Mesendoderm (in vitro differentiated cells): Measurements from ENCODE around the gene C19orf67.

Experiments
- DNase-seq: peaks from one replicate; pipeline ENCODE4 v3.0.0; 2013
- H2AK5ac ChIP-seq: 2 replicates; pipeline ENCODE4 v1.6.1; 2013; ENCODE audit warnings: low read length, inconsistent platforms
- H2BK120ac ChIP-seq: 2 replicates; pipeline ENCODE4 v1.6.1; 2013; ENCODE audit warnings: low read depth, mild to moderate bottlenecking, low read length, moderate library complexity, mixed read lengths
- H2BK15ac ChIP-seq: replicated peaks from 2 replicates; pipeline ENCODE4 v1.6.1; 2013; ENCODE audit warnings: low read depth, mild to moderate bottlenecking, moderate library complexity
- H2BK5ac ChIP-seq: 2 replicates; pipeline ENCODE4 v1.6.1; 2013; ENCODE audit warnings: low read length, inconsistent platforms
- H3K18ac ChIP-seq: 2 replicates; pipeline ENCODE4 v1.6.1; 2013; ENCODE audit warnings: mild to moderate bottlenecking, low read length, mixed read lengths
- H3K23ac ChIP-seq: one replicate; pipeline ENCODE4 v1.6.1; 2013; ENCODE audit warnings: low read length
- H3K27ac ChIP-seq: 2 replicates; pipeline ENCODE4 v1.5.1; 2013; ENCODE audit warnings: low read depth, mild to moderate bottlenecking, inconsistent platforms, low read length, moderate library complexity
- H3K27me3 ChIP-seq: 2 replicates; pipeline ENCODE4 v1.6.1; 2013; ENCODE audit warnings: low read length, control low read depth, mild to moderate bottlenecking, inconsistent platforms; ENCODE audit not compliant: insufficient read depth, poor library complexity
- H3K36me3 ChIP-seq: 2 replicates; pipeline ENCODE4 v1.6.1; 2013; ENCODE audit warnings: low read length, inconsistent platforms; ENCODE audit not compliant: control insufficient read depth, insufficient read depth
- H3K4ac ChIP-seq: one replicate; pipeline ENCODE4 v1.6.1; 2013; ENCODE audit warnings: low read depth, mild to moderate bottlenecking, low read length, moderate library complexity
- H3K4me1 ChIP-seq: 2 replicates; pipeline ENCODE4 v1.6.1; 2013; ENCODE audit warnings: low read depth, low read length, inconsistent platforms; ENCODE audit not compliant: control insufficient read depth
- H3K4me2 ChIP-seq: 2 replicates; pipeline ENCODE4 v1.6.1; 2013; ENCODE audit warnings: low read length
- H3K4me3 ChIP-seq: 2 replicates; pipeline ENCODE4 v1.5.1; 2013; ENCODE audit warnings: mild to moderate bottlenecking, low read length
- H3K56ac ChIP-seq: one replicate; pipeline ENCODE4 v1.6.1; 2013; ENCODE audit warnings: low read length
- H3K79me1 ChIP-seq: 2 replicates; pipeline ENCODE4 v1.6.1; 2013; ENCODE audit warnings: low read length, inconsistent platforms
- H3K79me2 ChIP-seq: 2 replicates; pipeline ENCODE4 v1.6.1; 2013; ENCODE audit warnings: mild to moderate bottlenecking, low read length; ENCODE audit not compliant: control insufficient read depth, insufficient read depth
- H3K9ac ChIP-seq: 2 replicates; pipeline ENCODE4 v1.6.1; 2013; ENCODE audit warnings: low read length, inconsistent platforms
- H4K5ac ChIP-seq: one replicate; pipeline ENCODE4 v1.6.1; 2013; ENCODE audit warnings: low read length
- H4K8ac ChIP-seq: one replicate; pipeline ENCODE4 v1.6.1; 2013; ENCODE audit warnings: low read depth, mild to moderate bottlenecking, control low read depth, low read length, moderate library complexity
- WGBS: extraction: QIAGEN DNeasy Blood & Tissue Kit; methylation state at CpG from one replicate; pipeline ENCODE4 v1.1.7; 2013; ENCODE audit warnings: low lambda C conversion rate, missing lambda C conversion rate; ENCODE audit not compliant: insufficient coverage; ENCODE audit errors: extremely low coverage; 5-methylcytosine and 5-hydroxymethylcytosine counted together

The C19orf67 gene

GRCh38 chr19:14116525-14116917 lies 30.9 kb upstream of the C19orf67 start:
- Histone ChIP-seq H3K56ac (peak overlapping the region; percentile 87), H3K27me3 (no peaks in the 10 kb centered on the region), H3K79me2 (no peaks in the 10 kb centered on the region), H3K4ac (no peak overlapping the region), H3K27ac (no peak overlapping the region), H2BK15ac (no peak overlapping the region), H2BK5ac (no peak overlapping the region), H3K4me2 (peak overlapping the region; percentile 85), H2AK5ac (no peak overlapping the region), H3K23ac (no peak overlapping the region), H2BK120ac (no peak overlapping the region), H3K18ac (no peak overlapping the region), H4K5ac (no peak overlapping the region), H4K8ac (no peak overlapping the region), H3K4me1 (peaks cover 13% of the 10 kb centered on the region), H3K79me1 (peaks cover 4% of the 10 kb centered on the region), H3K4me3 (no peak overlapping the region), H3K9ac (peak overlapping the region; percentile 74), H3K36me3 (peaks cover 1% of the 10 kb centered on the region)
- no CpG with 5 or more reads among the region's 6 CpGs for WGBS
- no peak for DNase-seq

DNA sequence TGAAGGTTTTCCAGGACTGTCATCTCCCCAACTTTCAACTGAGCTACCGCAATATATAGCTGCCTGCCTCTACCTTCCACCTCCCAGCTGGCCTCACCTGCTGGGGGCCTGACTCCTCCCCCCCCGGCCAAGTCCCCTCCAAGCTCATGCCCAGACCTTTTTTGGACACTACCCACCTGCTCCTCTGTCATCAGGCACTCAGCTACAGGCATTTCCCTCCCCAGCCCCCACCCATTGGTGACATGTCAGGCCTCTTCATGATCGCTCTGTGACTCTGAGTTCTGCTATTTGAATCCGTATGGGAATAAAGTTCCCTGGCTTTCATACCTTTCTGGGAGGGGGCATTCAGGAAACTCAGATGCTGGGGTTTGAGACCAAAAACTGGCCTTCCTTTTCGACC lies 30.2 kb upstream of the C19orf67 start:
- H3K79me2 ChIP-seq, result no peaks in the 10 kb centered on the region
- H2BK120ac ChIP-seq, result no peak overlapping the region
- H3K56ac ChIP-seq, result no peak overlapping the region
- no CpG with 5 or more reads among the region's 5 CpGs for WGBS
- H2BK15ac ChIP-seq, result no peak overlapping the region
- no peak overlapping the region for H3K4me3 ChIP-seq
- H3K4ac ChIP-seq, result no peak overlapping the region
- H3K27me3 ChIP-seq, result no peaks in the 10 kb centered on the region
- H3K36me3 ChIP-seq, result peaks cover 1% of the 10 kb centered on the region
- no peak overlapping the region for H2AK5ac ChIP-seq
- DNase-seq, result no peak
- no peak overlapping the region for H3K23ac ChIP-seq
- no peak overlapping the region for H3K4me2 ChIP-seq
- H2BK5ac ChIP-seq, result no peak overlapping the region
- H3K79me1 ChIP-seq, result peaks cover 4% of the 10 kb centered on the region
- no peak overlapping the region for H3K9ac ChIP-seq
- no peak overlapping the region for H3K18ac ChIP-seq
- H3K27ac ChIP-seq, result no peak overlapping the region
- H4K5ac ChIP-seq, result no peak overlapping the region
- H4K8ac ChIP-seq, result no peak overlapping the region
- H3K4me1 ChIP-seq, result peaks cover 13% of the 10 kb centered on the region

DNA sequence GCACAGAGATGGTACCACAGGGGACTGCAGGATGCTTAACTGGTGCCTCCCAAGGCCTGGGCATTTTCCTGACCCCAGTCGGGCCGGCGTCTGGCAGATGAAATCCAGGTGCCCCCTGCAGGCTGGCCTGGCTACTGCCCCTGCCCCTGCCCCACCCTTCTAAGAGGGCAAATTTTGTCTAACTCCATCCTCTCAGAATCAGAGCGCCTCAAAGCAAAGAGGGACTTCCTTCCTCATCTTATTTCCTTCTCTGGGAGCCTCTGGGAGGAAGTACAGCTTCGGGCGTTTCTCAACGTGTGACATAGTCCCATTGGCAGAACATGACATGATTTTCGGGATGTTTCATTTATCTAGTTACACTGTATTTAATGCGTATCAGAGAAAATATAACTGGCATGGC lies 29.3 kb upstream of the C19orf67 start:
- no peak overlapping the region for H3K9ac ChIP-seq
- WGBS, result no CpG with 5 or more reads among the region's 9 CpGs
- no peak overlapping the region for H4K5ac ChIP-seq

DNA sequence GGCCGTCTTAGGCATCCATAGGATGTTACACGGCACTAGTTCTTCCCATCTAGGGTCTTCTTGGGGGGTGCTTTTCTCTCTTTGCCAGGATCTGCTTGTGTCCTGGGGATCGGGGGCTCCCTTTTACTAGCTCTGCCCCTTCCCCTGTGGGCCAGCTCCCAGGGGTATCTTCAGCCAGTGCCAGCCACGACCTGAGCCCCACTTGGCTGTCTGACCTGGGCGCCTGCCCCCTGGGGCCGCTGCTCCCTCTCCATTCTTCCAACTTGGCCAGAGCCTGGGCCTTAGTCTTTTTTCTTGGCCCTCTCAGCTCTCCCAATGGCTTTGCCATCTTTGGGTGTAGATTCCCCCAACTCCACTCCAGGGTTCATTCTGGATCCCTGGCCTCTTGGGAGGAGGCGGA lies 28.9 kb upstream of the C19orf67 start:
- Histone ChIP-seq H3K18ac (no peak overlapping the region), H3K4me3 (no peak overlapping the region), H3K56ac (no peak overlapping the region), H4K5ac (no peak overlapping the region), H2BK5ac (no peak overlapping the region), H2BK15ac (no peak overlapping the region), H3K4me1 (peaks cover 13% of the 10 kb centered on the region), H3K79me1 (peaks cover 4% of the 10 kb centered on the region), H3K36me3 (peaks cover 1% of the 10 kb centered on the region), H2BK120ac (no peak overlapping the region), H3K23ac (no peak overlapping the region), H3K4me2 (no peak overlapping the region), H3K27me3 (no peaks in the 10 kb centered on the region), H3K9ac (no peak overlapping the region), H3K27ac (no peak overlapping the region), H3K4ac (no peak overlapping the region), H4K8ac (no peak overlapping the region), H2AK5ac (no peak overlapping the region), H3K79me2 (no peaks in the 10 kb centered on the region)
- no CpG with 5 or more reads among the region's 7 CpGs for WGBS
- DNase-seq, result no peak

More for the DNA sequence above, 29.3 kb upstream of the C19orf67 start:
- Histone ChIP-seq H2BK15ac (no peak overlapping the region), H3K4me2 (no peak overlapping the region), H3K27ac (no peak overlapping the region), H3K56ac (no peak overlapping the region), H3K27me3 (no peaks in the 10 kb centered on the region), H4K8ac (no peak overlapping the region), H2BK120ac (no peak overlapping the region), H3K4ac (no peak overlapping the region), H3K79me2 (no peaks in the 10 kb centered on the region), H3K23ac (no peak overlapping the region), H3K18ac (no peak overlapping the region), H3K36me3 (peaks cover 1% of the 10 kb centered on the region), H3K79me1 (peaks cover 4% of the 10 kb centered on the region), H2BK5ac (no peak overlapping the region), H3K4me1 (peaks cover 13% of the 10 kb centered on the region), H2AK5ac (no peak overlapping the region), H3K4me3 (no peak overlapping the region)
- peak; percentile 40 for DNase-seq

DNA sequence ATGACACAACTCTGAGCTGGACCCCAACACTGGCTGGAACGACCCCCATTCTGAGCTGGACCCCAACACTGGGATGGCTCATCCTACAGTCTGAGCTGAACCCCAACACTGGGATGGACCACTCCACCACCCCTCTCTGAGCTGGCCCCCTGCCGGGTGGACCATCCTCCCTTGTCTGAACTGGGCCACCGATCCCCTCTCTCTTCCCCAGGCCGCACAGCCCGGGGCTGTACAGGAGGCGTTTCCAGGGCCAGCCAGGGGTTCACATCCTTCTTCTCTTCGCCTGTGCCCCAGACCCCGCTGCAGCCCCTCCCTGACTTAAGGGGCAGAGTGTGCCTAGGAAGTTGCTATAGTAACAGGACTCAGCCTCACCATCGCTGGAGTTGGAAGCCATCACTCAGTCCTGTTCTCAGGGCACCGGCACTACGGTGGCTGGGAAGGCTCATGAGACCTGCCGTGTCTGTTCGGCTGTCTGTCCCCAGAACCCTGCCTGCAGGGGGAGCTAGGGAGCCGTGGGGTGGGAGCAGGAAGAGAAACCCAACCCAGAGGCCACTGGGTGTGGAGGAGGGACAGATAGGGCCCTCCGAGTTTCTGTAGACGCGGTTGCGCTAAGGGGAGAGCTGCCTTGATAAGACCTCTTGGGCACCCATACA lies 28.3 kb upstream of the C19orf67 start:
- Histone ChIP-seq H3K36me3 (peaks cover 1% of the 10 kb centered on the region), H3K18ac (no peak overlapping the region), H3K4me2 (no peak overlapping the region), H3K27ac (no peak overlapping the region), H3K79me2 (no peaks in the 10 kb centered on the region), H3K9ac (no peak overlapping the region), H4K5ac (no peak overlapping the region), H3K23ac (no peak overlapping the region), H2BK120ac (no peak overlapping the region), H3K4ac (no peak overlapping the region), H3K79me1 (peaks cover 4% of the 10 kb centered on the region), H3K4me1 (peaks cover 13% of the 10 kb centered on the region), H2BK5ac (no peak overlapping the region), H2AK5ac (no peak overlapping the region), H4K8ac (no peak overlapping the region), H3K56ac (no peak overlapping the region), H3K4me3 (no peak overlapping the region), H3K27me3 (no peaks in the 10 kb centered on the region), H2BK15ac (no peak overlapping the region)
- peak; percentile 60 for DNase-seq
- no CpG with 5 or more reads among the region's 18 CpGs for WGBS

DNA sequence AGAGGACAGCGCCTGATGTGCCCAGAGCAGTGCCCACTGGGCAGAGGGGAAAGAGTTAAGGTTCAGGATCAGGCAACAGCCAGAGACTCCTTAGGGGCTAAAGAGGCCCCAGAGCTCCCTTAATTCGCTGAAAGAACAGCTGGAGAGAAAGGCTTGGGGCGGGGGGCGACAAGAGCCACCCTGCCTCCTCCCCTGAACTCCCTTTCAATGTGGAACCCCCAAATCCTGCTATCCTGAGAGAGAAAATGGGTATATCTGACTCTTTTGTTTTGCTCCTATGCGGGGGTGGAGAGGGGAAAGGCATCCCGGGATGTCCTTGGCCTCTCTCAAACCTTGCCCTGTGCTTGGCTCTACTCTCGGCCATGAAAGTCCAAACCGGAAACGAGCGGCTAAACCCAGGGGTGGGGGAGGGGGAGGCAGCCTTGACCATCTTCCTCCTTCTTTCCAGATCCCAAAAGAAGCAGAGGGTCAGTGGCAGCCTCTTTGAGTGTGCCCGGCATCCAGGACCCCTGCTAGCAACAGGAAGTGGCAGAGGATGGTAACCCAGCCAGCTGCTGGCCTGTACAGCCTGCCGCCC lies 27.3 kb upstream of the C19orf67 start:
- H2AK5ac ChIP-seq, result no peak overlapping the region
- H2BK15ac ChIP-seq, result no peak overlapping the region
- no peak overlapping the region for H3K27ac ChIP-seq
- no peak overlapping the region for H3K23ac ChIP-seq
- H3K56ac ChIP-seq, result peak overlapping the region; percentile 59
- no peak overlapping the region for H3K18ac ChIP-seq
- no peak overlapping the region for H3K4me2 ChIP-seq
- H3K36me3 ChIP-seq, result no peaks in the 10 kb centered on the region
- no peak overlapping the region for H4K5ac ChIP-seq
- peaks cover 9% of the 10 kb centered on the region for H3K4me1 ChIP-seq
- H4K8ac ChIP-seq, result no peak overlapping the region
- H3K79me1 ChIP-seq, result peaks cover 4% of the 10 kb centered on the region
- no peaks in the 10 kb centered on the region for H3K27me3 ChIP-seq
- H2BK120ac ChIP-seq, result no peak overlapping the region
- WGBS, result no CpG with 5 or more reads among the region's 12 CpGs
- peak overlapping the region; percentile 23 for H2BK5ac ChIP-seq
- peak overlapping the region; percentile 24 for H3K9ac ChIP-seq
- no peaks in the 10 kb centered on the region for H3K79me2 ChIP-seq
- DNase-seq, result no peak
- no peak overlapping the region for H3K4ac ChIP-seq
- H3K4me3 ChIP-seq, result no peak overlapping the region
